Epithelial cell of esophagus (primary cell): ENCODE measurements around the gene TNNT1.

Experiments
- DNase-seq: peaks from one replicate; pipeline ENCODE4 v3.0.0; 2010; ENCODE audit warnings: low read depth
- H3K4me3 ChIP-seq: 2 replicates; pipeline ENCODE4 v1.5.1; 2011; ENCODE audit warnings: mild to moderate bottlenecking, low read length, control low read depth
- TF ChIP-seq, protein P1 (sequence below): IDR thresholded peaks from 2 replicates; pipeline ENCODE4 v1.5.1; 2011; ENCODE audit warnings: low read depth, mild to moderate bottlenecking, low read length, control low read depth, inconsistent platforms; ENCODE audit not compliant: insufficient read depth; ENCODE audit errors: missing control alignments

Gene TNNT1

DNA sequence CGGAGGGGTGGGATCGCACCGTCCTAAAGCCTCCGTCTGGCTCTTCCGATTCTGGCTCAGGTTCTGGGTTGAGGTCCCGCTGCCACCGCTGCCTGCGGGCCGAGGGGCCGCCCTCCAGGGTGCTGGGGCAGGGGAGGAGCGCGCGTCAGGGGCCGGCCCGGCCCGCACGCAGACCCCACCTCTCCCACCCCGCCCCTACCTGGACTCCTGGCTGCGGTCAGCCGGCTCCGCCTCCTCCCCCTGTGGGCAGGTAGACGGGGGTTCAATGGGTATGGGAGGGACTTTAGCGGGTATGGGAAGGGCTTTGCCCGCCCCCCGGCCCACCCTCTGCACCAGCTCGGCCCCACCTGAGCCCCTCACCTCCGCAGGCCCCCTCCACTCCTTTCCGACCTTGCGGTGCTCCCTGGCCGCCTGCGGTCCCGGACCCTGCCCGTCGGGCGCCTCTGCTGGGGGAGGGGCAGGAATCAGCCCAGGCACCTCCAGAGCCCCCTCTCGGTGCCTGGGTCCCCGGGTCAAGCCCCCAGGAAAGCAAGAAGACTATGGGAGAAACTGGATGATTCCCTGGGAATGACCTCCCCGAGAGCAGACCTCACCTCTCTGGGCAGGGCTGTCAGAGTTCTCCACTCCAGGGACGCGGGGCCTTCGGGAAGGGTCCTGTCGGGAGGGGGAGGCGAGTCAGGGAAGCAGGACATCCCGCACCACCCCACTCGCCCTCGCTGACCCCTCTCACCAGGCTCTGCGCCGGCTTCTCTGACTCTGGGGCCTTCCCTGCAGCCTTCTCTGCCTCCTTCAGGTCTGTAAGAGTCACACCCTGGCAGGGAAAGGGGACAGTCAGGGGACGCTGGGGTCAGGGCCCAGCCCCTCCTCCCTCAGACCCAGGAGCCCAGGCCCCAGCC lies 56.3 kb downstream of the TNNT1 start:
- TF ChIP-seq, protein P1, sequence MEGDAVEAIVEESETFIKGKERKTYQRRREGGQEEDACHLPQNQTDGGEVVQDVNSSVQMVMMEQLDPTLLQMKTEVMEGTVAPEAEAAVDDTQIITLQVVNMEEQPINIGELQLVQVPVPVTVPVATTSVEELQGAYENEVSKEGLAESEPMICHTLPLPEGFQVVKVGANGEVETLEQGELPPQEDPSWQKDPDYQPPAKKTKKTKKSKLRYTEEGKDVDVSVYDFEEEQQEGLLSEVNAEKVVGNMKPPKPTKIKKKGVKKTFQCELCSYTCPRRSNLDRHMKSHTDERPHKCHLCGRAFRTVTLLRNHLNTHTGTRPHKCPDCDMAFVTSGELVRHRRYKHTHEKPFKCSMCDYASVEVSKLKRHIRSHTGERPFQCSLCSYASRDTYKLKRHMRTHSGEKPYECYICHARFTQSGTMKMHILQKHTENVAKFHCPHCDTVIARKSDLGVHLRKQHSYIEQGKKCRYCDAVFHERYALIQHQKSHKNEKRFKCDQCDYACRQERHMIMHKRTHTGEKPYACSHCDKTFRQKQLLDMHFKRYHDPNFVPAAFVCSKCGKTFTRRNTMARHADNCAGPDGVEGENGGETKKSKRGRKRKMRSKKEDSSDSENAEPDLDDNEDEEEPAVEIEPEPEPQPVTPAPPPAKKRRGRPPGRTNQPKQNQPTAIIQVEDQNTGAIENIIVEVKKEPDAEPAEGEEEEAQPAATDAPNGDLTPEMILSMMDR: no peak
- no peak overlapping the region for H3K4me3 ChIP-seq
- no peak for DNase-seq

DNA sequence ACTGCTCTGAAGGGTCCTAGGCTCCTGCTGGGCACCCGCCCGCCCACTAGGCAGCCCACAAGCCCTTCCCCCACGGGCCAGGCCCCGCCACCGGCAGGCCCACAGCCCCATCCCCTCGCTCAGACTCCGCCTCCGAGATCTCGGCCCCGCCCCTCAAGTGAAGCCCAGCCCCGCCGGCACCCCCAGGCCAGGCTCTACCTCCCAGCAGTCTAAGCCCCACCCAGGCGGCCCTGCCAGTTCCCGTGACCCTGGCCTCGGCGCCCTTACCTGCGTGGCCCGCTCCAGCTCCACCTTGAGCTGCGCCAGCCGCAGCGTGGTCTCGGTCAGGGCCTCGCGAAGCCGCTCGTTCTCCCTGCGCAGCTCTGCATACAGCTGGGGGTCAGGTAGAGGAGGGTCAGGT lies 57.1 kb downstream of the TNNT1 start:
- H3K4me3 ChIP-seq: no peak overlapping the region
- DNase-seq: no peak
- TF ChIP-seq, protein P1: no peak

DNA sequence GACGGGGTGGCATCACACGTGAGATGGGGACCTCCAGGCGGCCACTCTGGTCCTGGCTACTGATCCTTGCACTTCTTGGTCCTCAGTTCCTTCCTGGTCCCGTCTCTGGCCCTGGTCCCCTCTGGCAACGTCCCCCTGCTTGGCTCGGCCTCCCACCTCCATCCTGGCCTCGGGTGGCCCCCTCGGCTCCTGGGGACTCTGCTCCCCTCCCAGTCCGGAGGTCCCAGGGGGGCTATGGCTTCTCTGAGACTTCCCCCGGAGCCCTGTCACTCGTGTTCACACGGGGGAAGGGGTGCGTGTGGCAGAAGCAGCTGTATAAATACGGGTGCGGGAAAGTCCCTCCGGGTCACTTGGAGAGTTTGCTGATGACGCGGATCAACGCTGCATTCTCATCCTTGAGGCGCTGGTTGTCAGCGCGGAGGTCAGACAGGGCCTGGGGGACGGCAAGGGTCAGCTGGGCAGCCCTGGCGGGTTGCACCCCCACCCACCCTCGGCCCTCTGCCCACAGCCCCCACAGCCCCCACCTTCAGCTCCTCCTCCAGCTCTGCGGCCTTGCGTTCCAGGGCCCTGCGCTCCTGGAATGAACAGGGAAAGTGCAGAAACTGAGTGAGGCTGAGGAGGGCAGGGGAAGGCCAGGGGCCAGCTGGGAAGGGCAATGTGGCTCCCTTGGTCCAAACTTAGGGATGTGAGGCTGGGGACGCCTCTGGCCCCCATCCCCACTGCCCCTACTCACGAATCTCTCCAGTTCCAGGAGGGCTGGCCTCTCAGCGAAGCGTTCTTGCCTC lies 57.7 kb downstream of the TNNT1 start:
- TF ChIP-seq, protein P1: no peak
- DNase-seq: no peak
- H3K4me3 ChIP-seq: no peak overlapping the region

GRCh38 chr19:55090564-55090963 lies 58.4 kb downstream of the TNNT1 start:
- TF ChIP-seq, protein P1: no peak
- DNase-seq: no peak
- no peak overlapping the region for H3K4me3 ChIP-seq

DNA sequence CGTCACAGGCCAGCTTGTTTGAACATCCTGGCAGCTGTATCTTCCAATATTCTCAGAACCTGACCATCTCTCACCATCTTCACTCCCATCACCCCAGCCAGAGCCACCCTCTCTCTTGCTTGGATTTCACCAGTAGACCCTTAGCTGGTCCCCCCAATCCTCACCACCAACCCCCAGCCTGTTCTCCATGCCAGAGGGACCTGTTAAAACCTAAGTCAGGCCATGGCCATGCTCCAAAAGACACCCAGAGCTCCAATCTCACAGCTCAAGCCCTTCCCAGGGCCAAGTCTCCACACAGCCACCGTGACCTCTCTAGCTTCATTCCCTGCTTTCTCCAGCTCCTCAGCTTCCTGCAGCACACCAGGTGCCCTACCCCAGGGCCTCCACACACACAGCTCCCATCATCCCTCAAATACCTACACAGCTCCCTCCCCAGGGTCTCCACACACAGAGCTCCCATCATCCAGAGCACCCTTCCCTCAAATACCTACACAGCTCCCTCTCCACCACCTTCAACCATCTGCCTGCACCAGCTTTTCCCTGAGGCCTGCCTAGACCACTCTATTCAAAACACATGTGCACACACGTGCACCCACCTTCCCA lies 59.6 kb downstream of the TNNT1 start:
- TF ChIP-seq, protein P1: no peak
- DNase-seq: no peak
- no peak overlapping the region for H3K4me3 ChIP-seq

GRCh38 chr19:55088543-55089341 lies 60.3 kb downstream of the TNNT1 start:
- TF ChIP-seq, protein P1: peak; percentile 64

More at GRCh38 chr19:55088543-55089341, 60.3 kb downstream of the TNNT1 start:
- no peak overlapping the region for H3K4me3 ChIP-seq
- DNase-seq: peak; percentile 61
